ENCODE results near the gene IFNL4.

- TF ChIP-seq POLR2A (IDR thresholded peaks at IDR 0.05; ENCODE audit: low read depth, low read length) (no peak), POLR2AphosphoS5 (IDR thresholded peaks at IDR 0.05; ENCODE audit: low read depth, low read length) (no peak), TAF1 (IDR thresholded peaks at IDR 0.05; ENCODE audit: borderline replicate concordance, low read depth, low read length) (no peak)
Measured at GRCh38 chr19:39196320-39196719, 52.3 kb downstream of the IFNL4 start.

All from GM12892 (cell line).